Epithelial cell of proximal tubule (primary cell): Measurements from ENCODE around the gene OR2AT4. TPM values are rescaled to one million over a fixed set of nuclear protein-coding genes. Genes with fewer than 3 reads are reported as not detected.

Experiments
- DNase-seq: peaks from one replicate; pipeline ENCODE4 v3.0.0-alpha.2; 2011; ENCODE audit warnings: low read depth
- H3K4me3 ChIP-seq: 2 replicates; pipeline ENCODE4 v1.5.1; 2011; ENCODE audit warnings: low read depth, mild to moderate bottlenecking, low read length
- CTCF ChIP-seq: conservative IDR thresholded peaks from 2 replicates; pipeline ENCODE4 v1.5.1; 2012; ENCODE audit warnings: low read depth, mild to moderate bottlenecking, low read length
- total RNA-seq: library from RNA; depleted of rRNA; stranded (reverse); fragments of >200 nt; gene quantifications from 2 replicates; pipeline ENCODE4 v1.2.3, GENCODE V29; 2015

OR2AT4 gene
- total RNA-seq, 1 donor from 2014 or later, result not detected

GRCh38 chr11:75040167-75040770 lies 56.4 kb downstream of the OR2AT4 start:
- TF ChIP-seq CTCF, result no peak
- no peak overlapping the region for H3K4me3 ChIP-seq
- no peak for DNase-seq

GRCh38 chr11:75035911-75036565 lies 60.6 kb downstream of the OR2AT4 start:
- TF ChIP-seq CTCF, result no peak
- peak; percentile 76 for DNase-seq
- no peak overlapping the region for H3K4me3 ChIP-seq

GRCh38 chr11:75035256-75035655 lies 61.4 kb downstream of the OR2AT4 start:
- no peak for DNase-seq
- TF ChIP-seq CTCF, result no peak
- H3K4me3 ChIP-seq, result no peak overlapping the region

- DNase-seq, result no peak
- no peak for TF ChIP-seq CTCF
- no peak overlapping the region for H3K4me3 ChIP-seq
Observed at GRCh38 chr11:75033916-75034315, 62.8 kb downstream of the OR2AT4 start.

GRCh38 chr11:75032550-75032935 lies 64.1 kb downstream of the OR2AT4 start:
- no peak overlapping the region for H3K4me3 ChIP-seq
- no peak for TF ChIP-seq CTCF
- DNase-seq, result no peak

- DNase-seq, result no peak
- H3K4me3 ChIP-seq, result no peak overlapping the region
- TF ChIP-seq CTCF, result peak; percentile 88
Observed at GRCh38 chr11:75031771-75032549, 64.7 kb downstream of the OR2AT4 start.

Other genes with a start within 250 kb of the OR2AT4 start
- gene XRRA1, start 147.8 kb downstream of the OR2AT4 start, total RNA-seq, result 5.1 and 9.5 TPM in 2 replicates
- gene SPCS2, start 147.6 kb downstream of the OR2AT4 start, total RNA-seq, result 40.1 and 42.8 TPM in 2 replicates
- gene NEU3, start 107.9 kb downstream of the OR2AT4 start, total RNA-seq, result 4.5 and 12.3 TPM in 2 replicates
- 0.14 and 0.23 TPM in 2 replicates for gene SLCO2B1, start 54.2 kb upstream of the OR2AT4 start, total RNA-seq
- not detected in 2 replicates for gene TPBGL, start 143.9 kb upstream of the OR2AT4 start, total RNA-seq